Adrenal gland (tissue), 12 donors: ENCODE results near the gene NBEAL1. TPM values are rescaled to one million over a fixed set of nuclear protein-coding genes. Genes with fewer than 3 reads are reported as not detected.
"Not testable (repeated sequence)": the region's sequence is repeated elsewhere in the genome, so short reads cannot be mapped to it uniquely, and the experiment has no call there.

Experiments
- DNase-seq, 7 donors: peaks; one replicate each; pipeline ENCODE4 v3.0.0-alpha.2; 2019 to 2020
- H3K27ac ChIP-seq, 5 donors: fragments of 200-600 bp; sonication (generic) in 4 of 5; 1 replicate in 3 of 5; 2 replicates in 2 of 5; pipeline versions ENCODE4 v1.5.1 to v1.8.0; 2016 to 2020; ENCODE audit warnings: mild to moderate bottlenecking in 1 of 5
- H3K27me3 ChIP-seq: fragments of 200-600 bp; 2 replicates; pipeline ENCODE4 v1.8.0; 2021
- H3K36me3 ChIP-seq, 2 donors: fragments of 200-600 bp; replicated peaks in 1 of 2; 1 replicate in 1 of 2; 2 replicates in 1 of 2; pipeline versions ENCODE4 v1.5.1 to v1.8.0; 2018 to 2022
- H3K4me1 ChIP-seq, 2 donors: fragments of 200-600 bp; replicated peaks in 1 of 2; 1 replicate in 1 of 2; 2 replicates in 1 of 2; pipeline versions ENCODE4 v1.5.1 to v1.8.0; 2018 to 2021
- H3K4me3 ChIP-seq, 4 donors: fragments of 200-600 bp; sonication (generic) in 3 of 4; one replicate each; pipeline ENCODE4 v1.5.1; 2016 to 2018
- H3K9me3 ChIP-seq, 3 donors: fragments of 200-600 bp; sonication (generic) in 1 of 3; replicated peaks in 1 of 3; 1 replicate in 2 of 3; 2 replicates in 1 of 3; pipeline versions ENCODE4 v1.5.1 to v1.8.0; 2016 to 2021
- CTCF ChIP-seq, 6 experiments: fragments of 450-650 bp in 4 of 6; fragments of 200-600 bp in 2 of 6; sonication (generic) in 1 of 6; IDR thresholded peaks; 1 replicate in 5 of 6; 2 replicates in 1 of 6; pipeline versions ENCODE4 v1.5.1 to v1.8.0; 2016 to 2021; ENCODE audit warnings: antibody characterized with exemption in 6 of 6, mild to moderate bottlenecking in 2 of 6, moderate library complexity in 1 of 6
- POLR2A ChIP-seq, 2 donors: fragments of 450-650 bp; IDR thresholded peaks; one replicate each; pipeline ENCODE4 v1.6.1; 2017; ENCODE audit warnings: antibody characterized with exemption in 2 of 2, mild to moderate bottlenecking in 2 of 2, moderate library complexity in 1 of 2
- WGBS, 4 donors: extraction: QIAGEN DNeasy Blood & Tissue Kit in 2 of 4; methylation state at CpG; one replicate each; pipeline versions ENCODE4 v1.1.5 to v1.1.7; 2013 to 2017; 5-methylcytosine and 5-hydroxymethylcytosine counted together
- intact Hi-C, 2 donors: fragments of 100-400 bp; cut with DNase I; formaldehyde crosslinking; loops; one replicate each; pipeline versions ENCODE4 v1.14.1 to v1.15.0; 2022 to 2023
- polyA plus RNA-seq, 3 donors: library from polyadenylated mRNA; stranded (reverse); fragments of 200-250 nt in 2 of 3; fragments of 350-450 nt in 1 of 3; fragmentation: Illumina TruSeq in 1 of 3; extraction: RNeasy Lipid Tissue Mini Kit (QIAGEN cat#74804) in 1 of 3; gene quantifications; one replicate each; pipeline ENCODE4 v1.2.3, GENCODE V29; 2013 to 2014
- total RNA-seq, 9 donors: library from RNA; depleted of rRNA in 4 of 9; stranded (reverse); fragments of >200 nt in 4 of 9; fragments of 120-200 nt in 1 of 9; fragmentation: NEBNext Ultra II Directional in 1 of 9; extraction: Animal tissue kit (Norgen Biotek cat#: 25700) in 1 of 9; gene quantifications; one replicate each; pipeline versions ENCODE4 v1.1.0 to v1.2.4, GENCODE V29; 2013 to 2023
- donor health status: healthy with polysubstance abuse.
- donor health status: Bipolar disorder and iron deficiency.
- donor health status: DM: yes; HTN: yes; CAD: no.
- donor health status: DM: no; HTN: no; CAD: no.
- donor health status: DM: no; HTN: no; CAD: no.
- donor health status: DM: yes; HTN: yes; CAD: no.

The NBEAL1 gene
- total and polyA plus RNA-seq, 12 donors = 5.0 to 55.3 (median 25.4) TPM

GRCh38 chr2:203037026-203037425, 22.4 kb downstream of the NBEAL1 start:
- no peaks in the 10 kb centered on the region for H3K4me1 ChIP-seq
- H3K9me3 ChIP-seq = no peaks in the 10 kb centered on the region
- H3K27me3 ChIP-seq = no peaks in the 10 kb centered on the region
- WGBS, 4 donors = 45 to 67% (median 60%) methylated on average over 2 of the region's 2 CpGs
- intact Hi-C loops = no loop called here
- no peaks in the 10 kb centered on the region for H3K36me3 ChIP-seq
- peak overlapping the region in 2 of 5 donors; percentile 4 to 71 for H3K27ac ChIP-seq
- no peak for DNase-seq
- TF ChIP-seq CTCF (IDR thresholded peaks at IDR 0.05) (no peak), POLR2A (IDR thresholded peaks at IDR 0.05) (no peak)
- H3K4me3 ChIP-seq = no peak overlapping the region

GRCh38 chr2:203038586-203038985, 23.9 kb downstream of the NBEAL1 start:
- no peak for DNase-seq
- Histone ChIP-seq H3K4me3 (no peak overlapping the region), H3K9me3 (no peaks in the 10 kb centered on the region), H3K27ac (no peak overlapping the region), H3K4me1 (no peaks in the 10 kb centered on the region), H3K36me3 (peaks cover 0 to 3% of the 10 kb centered on the region in 2 donors), H3K27me3 (no peaks in the 10 kb centered on the region)
- intact Hi-C loops = no loop called here
- no peak for TF ChIP-seq CTCF (IDR thresholded peaks at IDR 0.05)
- TF ChIP-seq POLR2A (IDR thresholded peaks at IDR 0.05) = no peak
- 93 to 94% (median 94%) methylated on average over 6 of the region's 6 CpGs for WGBS, 4 donors

- DNase-seq, H3K36me3 ChIP-seq, intact Hi-C loops, H3K9me3 ChIP-seq, H3K27me3 ChIP-seq, H3K4me3 ChIP-seq, H3K27ac ChIP-seq, H3K4me1 ChIP-seq: not testable (repeated sequence)
- 82 to 96% (median 87%) methylated on average over 6 of the region's 6 CpGs for WGBS, 4 donors
Observed at GRCh38 chr2:203039211-203039610, 24.5 kb downstream of the NBEAL1 start.

- DNase-seq = no peak
- no peaks in the 10 kb centered on the region for H3K4me1 ChIP-seq
- H3K36me3 ChIP-seq = peaks cover 0 to 3% of the 10 kb centered on the region in 2 donors
- TF ChIP-seq CTCF (IDR thresholded peaks at IDR 0.05) (no peak), POLR2A (IDR thresholded peaks at IDR 0.05) (no peak)
- H3K9me3 ChIP-seq = no peaks in the 10 kb centered on the region
- 85 to 88% (median 87%) methylated on average over 2 of the region's 2 CpGs for WGBS, 4 donors
- no peaks in the 10 kb centered on the region for H3K27me3 ChIP-seq
- intact Hi-C loops = no loop called here
- H3K4me3 ChIP-seq = no peak overlapping the region
- H3K27ac ChIP-seq = no peak overlapping the region
Observed at GRCh38 chr2:203040966-203041521, 26.4 kb downstream of the NBEAL1 start.

GRCh38 chr2:203042178-203042577, 27.5 kb downstream of the NBEAL1 start:
- H3K27me3 ChIP-seq = no peaks in the 10 kb centered on the region
- no peaks in the 10 kb centered on the region for H3K4me1 ChIP-seq
- intact Hi-C loops = no loop called here
- TF ChIP-seq CTCF (IDR thresholded peaks at IDR 0.05) = no peak
- TF ChIP-seq POLR2A (IDR thresholded peaks at IDR 0.05) = no peak
- DNase-seq = no peak
- H3K9me3 ChIP-seq = no peaks in the 10 kb centered on the region
- no peak overlapping the region for H3K27ac ChIP-seq
- WGBS, 4 donors = 95 to 100% (median 98%) methylated on average over 4 of the region's 4 CpGs
- peaks cover 0 to 3% of the 10 kb centered on the region in 2 donors for H3K36me3 ChIP-seq
- H3K4me3 ChIP-seq = no peak overlapping the region
